Caki2 (cell line): ENCODE measurements around the gene CTBS. TPM values are rescaled to one million over a fixed set of nuclear protein-coding genes. Genes with fewer than 3 reads are reported as not detected.

Experiments used
- DNase-seq: peaks from one replicate; pipeline ENCODE4 v3.0.0-alpha.2; 2015; ENCODE audit warnings: low read depth
- in situ Hi-C: cut with HindIII; loops from 2 replicates; pipeline ENCODE4 v1.10.0; 2016; ENCODE audit warnings: low sequenced_read_pairs, low pct_unique_long_range_greater_than_20kb, mixed read lengths
- total RNA-seq: library from RNA; depleted of rRNA; stranded (reverse); fragments of >200 nt; shearing (Covaris generic); gene quantifications from 2 replicates; pipeline ENCODE4 v1.2.3, GENCODE V29; 2014; ENCODE audit warnings: low replicate concordance; rRNA removed

Gene CTBS
- 5.5 and 6.1 TPM in 2 replicates for total RNA-seq

DNA sequence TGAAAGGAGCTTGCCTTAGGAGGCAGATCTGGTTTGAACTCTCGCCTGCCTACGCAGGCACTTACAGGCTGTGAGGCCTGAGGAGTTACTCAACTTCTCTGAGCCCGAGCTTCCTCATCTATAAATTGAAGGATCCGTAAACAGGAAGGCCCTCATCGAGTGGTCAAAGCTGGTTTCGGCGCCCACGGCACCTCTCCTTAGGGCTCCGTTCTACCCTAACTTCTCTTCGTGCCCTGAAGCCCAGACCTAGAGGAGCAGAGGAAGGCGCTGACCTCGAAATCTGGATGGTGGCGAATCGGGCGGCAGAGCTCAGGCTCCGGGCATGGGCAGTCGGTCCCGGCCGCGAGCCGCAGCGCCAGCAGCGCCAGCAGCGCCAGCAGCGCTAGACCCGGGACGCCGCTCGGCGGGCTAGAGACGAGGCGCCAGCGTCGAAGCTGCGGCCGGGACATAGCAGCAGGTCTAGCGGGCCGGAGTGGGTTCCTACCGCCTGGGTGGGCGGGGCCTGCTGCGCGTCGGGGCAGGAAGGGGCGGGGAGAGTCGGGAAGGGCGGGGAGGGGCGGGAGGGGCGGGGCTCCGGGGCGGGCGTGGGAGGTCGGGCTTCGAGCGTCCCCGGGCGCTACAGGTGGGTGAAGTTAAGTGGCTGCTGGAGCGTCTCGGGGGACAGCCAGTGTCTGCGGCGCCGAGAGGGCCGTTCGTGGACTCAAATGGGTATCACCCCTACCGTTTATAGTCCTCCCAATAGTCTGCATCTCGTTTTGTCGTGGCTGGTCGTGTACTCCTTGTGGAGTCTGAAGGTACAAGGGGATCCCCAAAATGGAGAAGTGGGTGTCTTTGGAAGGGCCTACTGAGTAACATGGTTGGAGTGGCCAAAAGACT is at the start of gene CTBS:
Gene CTBS, minus strand, starts transcription at position 474 of the 876 bp plus-strand sequence. Its CDS starts 25 bp downstream, at position 449.
- in situ Hi-C loops, result no loop called here
- peak; percentile 72 for DNase-seq

- in situ Hi-C loops, result no loop called here
- DNase-seq, result no peak
Observed at GRCh38 chr1:84621553-84621952, 47.3 kb upstream of the CTBS start.

- in situ Hi-C loops, result no loop called here
- peak; percentile 85 for DNase-seq
Observed at GRCh38 chr1:84620720-84621313, 46.6 kb upstream of the CTBS start.

DNA sequence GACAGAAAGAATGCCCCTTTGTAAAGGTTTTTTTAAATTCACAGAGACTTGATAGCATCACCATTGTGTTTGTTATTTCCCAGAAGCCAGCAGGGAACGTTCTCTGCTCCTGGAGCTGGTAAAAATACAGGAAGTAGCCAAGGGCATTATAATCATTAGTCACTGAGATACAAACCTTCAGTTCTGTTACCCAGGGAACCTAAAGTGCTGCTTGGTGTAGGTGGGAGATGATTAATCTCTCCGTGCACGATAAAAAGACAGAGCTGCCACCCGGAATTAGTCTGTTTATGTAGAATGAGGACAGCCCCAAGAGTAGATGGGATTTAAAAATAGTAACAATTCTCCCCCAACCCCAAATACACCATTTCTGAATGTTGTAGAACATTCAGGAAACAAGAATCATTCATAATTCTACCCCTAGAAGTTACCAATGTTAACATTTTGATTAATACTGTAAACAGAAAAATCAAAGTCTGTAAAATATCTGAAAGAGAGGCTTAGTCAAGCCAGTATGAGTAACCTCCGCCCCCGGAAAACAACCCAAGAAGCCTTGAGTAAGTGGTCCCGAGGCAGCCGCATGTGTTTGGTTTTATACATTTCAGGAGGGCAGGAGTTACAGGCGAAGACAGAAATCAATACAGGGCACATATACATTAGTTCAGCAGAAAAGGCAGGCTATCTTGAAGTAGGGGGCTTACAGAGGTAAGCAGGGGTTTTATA is 45.3 kb upstream of the CTBS start:
- DNase-seq, result peak; percentile 70
- in situ Hi-C loops, result no loop called here

GRCh38 chr1:84617349-84617748 is 43.1 kb upstream of the CTBS start:
- DNase-seq, result no peak
- in situ Hi-C loops, result no loop called here

- no peak for DNase-seq
- in situ Hi-C loops, result no loop called here
Observed at GRCh38 chr1:84615790-84616189, 41.5 kb upstream of the CTBS start.

- no peak for DNase-seq
- in situ Hi-C loops, result no loop called here
Observed at GRCh38 chr1:84613887-84614286, 39.6 kb upstream of the CTBS start.

- no peak for DNase-seq
- in situ Hi-C loops, result no loop called here
Observed at GRCh38 chr1:84613026-84613425, 38.8 kb upstream of the CTBS start.

DNA sequence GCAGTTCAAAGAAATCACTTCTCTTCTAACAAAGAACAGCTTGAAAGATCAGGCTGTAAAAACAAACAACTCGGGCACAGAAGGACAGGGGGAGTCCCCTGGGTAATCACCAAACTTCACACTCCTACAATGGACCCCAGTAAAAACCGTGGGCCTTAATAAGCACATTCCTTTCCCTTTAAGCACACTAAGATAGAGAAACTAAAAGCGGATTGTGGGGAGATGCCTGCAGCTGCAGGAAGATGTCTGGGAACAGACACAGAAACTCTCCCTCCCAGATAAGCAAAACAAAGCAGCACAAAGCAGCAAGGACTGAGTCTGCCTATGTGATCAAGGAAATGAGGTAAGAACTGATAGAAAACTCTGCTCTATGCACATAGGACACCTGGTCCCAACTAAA is 37.6 kb upstream of the CTBS start:
- no peak for DNase-seq
- in situ Hi-C loops, result no loop called here

- DNase-seq, result no peak
- in situ Hi-C loops, result no loop called here
Observed at GRCh38 chr1:84611091-84611490, 36.9 kb upstream of the CTBS start.

DNA sequence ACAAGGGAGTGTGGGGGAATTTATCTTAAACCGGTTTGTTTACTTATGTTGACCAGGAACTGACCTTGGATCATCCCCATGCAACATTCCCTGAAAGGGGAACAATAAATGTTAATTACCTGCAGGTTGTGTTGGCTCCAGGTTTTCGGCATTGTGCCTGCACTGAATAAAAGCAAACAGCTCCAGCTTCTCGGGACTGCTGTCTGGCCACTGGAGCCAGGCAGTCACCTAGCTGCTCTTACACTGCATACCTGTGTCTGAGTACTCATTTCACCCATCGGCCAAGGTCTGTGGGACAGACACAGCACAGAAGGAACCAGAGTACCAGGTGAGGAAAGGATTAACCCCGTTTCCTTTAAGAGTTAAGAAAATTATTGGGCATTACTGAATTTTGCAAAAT is 32.7 kb upstream of the CTBS start:
- in situ Hi-C loops, result no loop called here
- DNase-seq, result no peak

- in situ Hi-C loops, result no loop called here
- DNase-seq, result no peak
Observed at GRCh38 chr1:84605157-84605556, 30.9 kb upstream of the CTBS start.

DNA sequence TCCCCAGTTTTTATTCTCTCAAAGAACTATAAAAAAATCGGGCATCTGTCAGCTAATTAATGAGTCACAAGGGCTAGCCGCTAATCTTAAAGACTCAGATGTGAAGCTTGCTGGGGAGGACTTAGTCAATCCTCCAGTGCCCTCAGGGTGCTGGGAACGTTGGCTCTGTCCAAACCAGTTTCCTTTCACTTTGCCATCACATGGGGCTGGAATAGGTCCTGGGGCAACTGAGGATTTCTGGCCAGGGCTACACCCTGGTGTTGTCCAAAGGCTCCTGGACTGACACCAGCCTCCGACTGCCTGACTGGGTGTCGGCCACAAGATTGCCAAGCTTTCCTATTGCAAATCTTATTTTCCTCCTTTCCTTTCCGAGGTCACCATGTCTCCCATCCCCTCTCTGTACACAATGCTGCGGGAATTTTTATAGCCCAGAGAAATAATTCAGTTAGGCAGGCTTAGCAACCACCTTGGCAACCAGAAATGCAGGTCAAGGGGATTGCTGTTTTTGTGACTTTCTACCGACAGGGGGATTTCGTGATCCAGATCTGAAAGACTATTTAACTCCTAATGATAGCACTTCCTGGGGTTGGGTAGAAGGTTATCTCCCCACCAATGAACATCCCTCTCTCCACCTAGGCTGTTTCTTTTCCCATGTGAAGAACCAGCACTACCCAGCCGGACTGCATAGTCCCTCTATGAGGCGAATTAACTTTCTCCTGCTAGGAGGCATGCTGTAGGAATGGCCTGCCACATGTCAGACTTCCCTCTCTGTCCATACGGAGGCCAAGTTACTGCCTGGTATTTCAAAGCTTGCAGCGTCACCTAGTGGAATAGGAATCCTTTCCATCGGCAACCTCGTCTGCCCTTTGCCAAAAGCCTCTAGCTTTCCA is 29.9 kb upstream of the CTBS start:
- in situ Hi-C loops, result no loop called here
- no peak for DNase-seq

- DNase-seq, result no peak
- in situ Hi-C loops, result no loop called here
Observed at GRCh38 chr1:84603223-84603622, 29.0 kb upstream of the CTBS start.

DNA sequence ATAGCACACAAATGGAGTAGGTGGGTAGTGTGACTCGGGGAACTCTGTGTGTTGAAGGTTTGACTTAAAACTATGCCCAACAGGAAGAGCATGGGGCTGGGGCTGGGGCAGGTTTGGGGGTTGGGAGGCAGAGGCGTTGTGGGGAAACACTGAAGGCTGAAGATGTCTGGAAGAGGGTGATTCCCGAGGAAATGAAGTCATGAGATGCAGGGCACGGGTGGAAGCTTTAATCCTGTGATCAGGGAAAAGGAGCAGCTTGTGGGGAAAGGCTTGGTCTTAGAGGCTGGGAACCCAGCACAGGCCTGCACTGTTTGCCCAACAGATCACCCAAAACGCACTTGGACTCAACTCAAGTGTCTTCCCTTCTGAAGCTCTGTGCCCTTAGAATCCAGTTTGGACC is 26.6 kb upstream of the CTBS start:
- DNase-seq, result no peak
- in situ Hi-C loops, result no loop called here

- in situ Hi-C loops, result no loop called here
- DNase-seq, result no peak
Observed at GRCh38 chr1:84598846-84599741, 24.9 kb upstream of the CTBS start.

DNA sequence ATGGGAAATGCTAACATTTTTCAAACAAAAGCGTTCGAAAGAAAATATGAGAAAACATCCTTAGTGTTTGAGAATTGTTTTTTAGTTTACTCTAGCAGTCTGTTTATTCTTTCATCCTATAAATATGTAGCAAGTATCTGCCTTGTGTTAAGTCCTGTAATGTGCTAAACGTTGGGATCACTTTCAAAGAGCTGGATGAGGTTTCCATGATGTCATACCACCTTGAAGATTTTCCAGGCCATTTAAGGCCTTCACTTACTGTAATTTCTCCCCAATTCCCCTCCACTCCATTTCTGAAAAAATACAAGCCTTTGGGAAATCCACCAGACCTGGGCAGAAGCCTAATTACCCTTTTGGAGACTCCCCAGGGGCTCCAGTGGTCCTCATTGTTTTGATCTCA is 24.2 kb upstream of the CTBS start:
- DNase-seq, result no peak
- in situ Hi-C loops, result no loop called here
